IMR-90 (cell line): ENCODE results near the gene SP8. TPM values are rescaled to one million over a fixed set of nuclear protein-coding genes. Genes with fewer than 3 reads are reported as not detected.

Source experiments
- ATAC-seq: fragments of 200-7000 bp; cut with Tn5 transposase; 2 replicates; pipeline ENCODE4 v1.9.1; 2020; ENCODE audit warnings: low read depth, mild to moderate bottlenecking, moderate library complexity
- BruUV-seq: library from RNA; stranded (reverse); fragments of 400-500 nt; replicated peaks from 2 replicates; lab custom pipeline; 2021; lab: Mats Ljungman, UMichigan
- CTCF ChIA-PET: fragments of 300-600 bp; formaldehyde crosslinking; extraction: SDS; loops from one replicate; lab custom pipeline; 2021; ENCODE audit warnings: antibody characterized with exemption; lab: Yijun Ruan, JAX
- POLR2A ChIA-PET: fragments of 300-600 bp; sonication (Branson Sonifier 250); formaldehyde crosslinking; loops from one replicate; lab custom pipeline; 2022; ENCODE audit warnings: antibody characterized with exemption; ENCODE audit not compliant: unreplicated experiment; lab: Charles Lee
- DNase-seq: peaks from one replicate; pipeline ENCODE4 v3.0.0; 2013
- H2AFZ ChIP-seq: replicated peaks from 2 replicates; pipeline ENCODE3; 2013; ENCODE audit warnings: low read length, mild to moderate bottlenecking; ENCODE audit not compliant: poor library complexity
- H2AK5ac ChIP-seq: 2 replicates; pipeline ENCODE4 v1.6.1; 2013; ENCODE audit warnings: low read depth, low read length, inconsistent platforms
- H2AK9ac ChIP-seq: replicated peaks from 2 replicates; pipeline ENCODE3; 2013; ENCODE audit warnings: mild to moderate bottlenecking, low read depth, low read length, moderate library complexity; ENCODE audit not compliant: poor library complexity
- H2BK120ac ChIP-seq: 2 replicates; pipeline ENCODE4 v1.6.1; 2013; ENCODE audit warnings: low read depth, low read length, inconsistent platforms
- H2BK15ac ChIP-seq: 3 replicates; pipeline ENCODE4 v1.6.1; 2013; ENCODE audit warnings: low read depth, low read length, inconsistent platforms
- H2BK20ac ChIP-seq: 2 replicates; pipeline ENCODE4 v1.6.1; 2013; ENCODE audit warnings: low read depth, mild to moderate bottlenecking, inconsistent platforms, low read length, moderate library complexity
- H2BK5ac ChIP-seq: 2 replicates; pipeline ENCODE4 v1.6.1; 2013; ENCODE audit warnings: mild to moderate bottlenecking, low read depth, low read length, inconsistent platforms; ENCODE audit not compliant: poor library complexity, severe bottlenecking
- H3K14ac ChIP-seq: replicated peaks from 2 replicates; pipeline ENCODE4 v1.6.1; 2013; ENCODE audit warnings: low read depth, low read length, inconsistent platforms
- H3K18ac ChIP-seq: 2 replicates; pipeline ENCODE4 v1.6.1; 2013; ENCODE audit warnings: low read depth, low read length, control low read depth
- H3K23ac ChIP-seq: 2 replicates; pipeline ENCODE4 v1.6.1; 2013; ENCODE audit warnings: low read depth, low read length, inconsistent platforms
- H3K27ac ChIP-seq: 2 replicates; pipeline ENCODE4 v1.5.1; 2013; ENCODE audit warnings: mild to moderate bottlenecking, control low read depth, low read length; ENCODE audit not compliant: insufficient read depth
- H3K27me3 ChIP-seq: 2 replicates; pipeline ENCODE4 v1.6.1; 2013; ENCODE audit warnings: low read length; ENCODE audit not compliant: control insufficient read depth, insufficient read depth
- H3K36me3 ChIP-seq: 2 replicates; pipeline ENCODE4 v1.6.1; 2013; ENCODE audit warnings: low read length, mixed read lengths; ENCODE audit not compliant: control insufficient read depth, insufficient read depth
- H3K4ac ChIP-seq: 2 replicates; pipeline ENCODE4 v1.6.1; 2013; ENCODE audit warnings: low read depth, low read length, inconsistent platforms
- H3K4me1 ChIP-seq: 2 replicates; pipeline ENCODE4 v1.6.1; 2013; ENCODE audit warnings: low read length, mixed read lengths; ENCODE audit not compliant: control insufficient read depth, insufficient read depth
- H3K4me2 ChIP-seq: 2 replicates; pipeline ENCODE4 v1.6.1; 2013; ENCODE audit warnings: low read depth, mild to moderate bottlenecking, control low read depth, low read length, moderate library complexity
- H3K4me3 ChIP-seq: 2 replicates; pipeline ENCODE4 v1.5.1; 2013; ENCODE audit warnings: low read depth, mild to moderate bottlenecking, control low read depth, low read length, moderate library complexity; ENCODE audit not compliant: insufficient read depth
- H3K56ac ChIP-seq: 2 replicates; pipeline ENCODE4 v1.6.1; 2013; ENCODE audit warnings: low read length, inconsistent platforms; ENCODE audit not compliant: insufficient read depth; ENCODE audit errors: extremely low read depth
- H3K79me1 ChIP-seq, 2 experiments: 2 replicates each; pipeline ENCODE4 v1.6.1; 2013; ENCODE audit warnings: low read length in 2 of 2, inconsistent platforms in 1 of 2, low read depth in 1 of 2
- H3K9ac ChIP-seq: 2 replicates; pipeline ENCODE4 v1.6.1; 2013; ENCODE audit warnings: low read depth, low read length, control low read depth
- H3K9me1 ChIP-seq: 2 replicates; pipeline ENCODE4 v1.6.1; 2013; ENCODE audit warnings: low read length, inconsistent platforms; ENCODE audit not compliant: insufficient read depth
- H3K9me3 ChIP-seq: 2 replicates; pipeline ENCODE4 v1.6.1; 2013; ENCODE audit warnings: low read length; ENCODE audit not compliant: control insufficient read depth, insufficient read depth
- H4K20me1 ChIP-seq: 2 replicates; pipeline ENCODE4 v1.6.1; 2013; ENCODE audit warnings: low read length, inconsistent platforms; ENCODE audit not compliant: insufficient read depth
- H4K5ac ChIP-seq: 2 replicates; pipeline ENCODE4 v1.6.1; 2013; ENCODE audit warnings: mild to moderate bottlenecking, low read depth, low read length, control low read depth
- H4K8ac ChIP-seq, 2 experiments: 2 replicates each; pipeline ENCODE4 v1.6.1; 2013; ENCODE audit warnings: low read depth in 2 of 2, low read length in 2 of 2, control low read depth in 1 of 2, inconsistent platforms in 1 of 2
- H4K91ac ChIP-seq: 2 replicates; pipeline ENCODE4 v1.6.1; 2013; ENCODE audit warnings: low read depth, low read length, inconsistent platforms; ENCODE audit not compliant: insufficient read depth
- BHLHE40 ChIP-seq: fragments of 150-350 bp; IDR thresholded peaks from 2 replicates; pipeline ENCODE4 v1.6.1; 2016; ENCODE audit warnings: mild to moderate bottlenecking, low read depth, low read length
- CEBPB ChIP-seq: IDR thresholded peaks from 2 replicates; pipeline ENCODE4 v1.6.1; 2012; ENCODE audit warnings: low read depth, low read length, improper control_type of control experiment
- CHD1 ChIP-seq: IDR thresholded peaks from 2 replicates; pipeline ENCODE4 v1.6.1; 2012; ENCODE audit warnings: low read depth, low read length, improper control_type of control experiment
- ELK1 ChIP-seq: fragments of 150-350 bp; IDR thresholded peaks from 2 replicates; pipeline ENCODE4 v1.6.1; 2016; ENCODE audit warnings: low read depth, mild to moderate bottlenecking, low read length, moderate library complexity, borderline replicate concordance
- MAFK ChIP-seq: IDR thresholded peaks from 2 replicates; pipeline ENCODE4 v1.6.1; 2012; ENCODE audit warnings: low read depth, low read length, improper control_type of control experiment
- MAZ ChIP-seq: IDR thresholded peaks from 2 replicates; pipeline ENCODE4 v1.6.1; 2012; ENCODE audit warnings: low read depth, mild to moderate bottlenecking, low read length, improper control_type of control experiment, moderate library complexity, borderline replicate concordance
- MXI1 ChIP-seq: IDR thresholded peaks from 2 replicates; pipeline ENCODE4 v1.6.1; 2012; ENCODE audit warnings: low read depth, mild to moderate bottlenecking, low read length, moderate library complexity, borderline replicate concordance
- NFE2L2 ChIP-seq: fragments of 150-350 bp; IDR thresholded peaks from 2 replicates; pipeline ENCODE4 v1.6.1; 2016; ENCODE audit warnings: low read depth, mild to moderate bottlenecking, low read length
- POLR2A ChIP-seq: IDR thresholded peaks from 2 replicates; pipeline ENCODE4 v1.6.1; 2012; ENCODE audit warnings: mild to moderate bottlenecking, low read depth, low read length
- RAD21 ChIP-seq: IDR thresholded peaks from 2 replicates; pipeline ENCODE4 v1.6.1; 2012; ENCODE audit warnings: low read length, improper control_type of control experiment
- RCOR1 ChIP-seq: IDR thresholded peaks from 2 replicates; pipeline ENCODE4 v1.6.1; 2012; ENCODE audit warnings: mild to moderate bottlenecking, low read length, improper control_type of control experiment; ENCODE audit not compliant: insufficient replicate concordance
- RFX5 ChIP-seq: IDR thresholded peaks from 2 replicates; pipeline ENCODE4 v1.8.0; 2012; ENCODE audit warnings: low read depth, mild to moderate bottlenecking, low read length, moderate library complexity
- SMC3 ChIP-seq: fragments of 150-350 bp; IDR thresholded peaks from 2 replicates; pipeline ENCODE4 v1.6.1; 2016; ENCODE audit warnings: low read depth, mild to moderate bottlenecking, antibody characterized with exemption, low read length, moderate library complexity
- WGBS, 2 experiments: methylation state at CpG; one replicate each; pipeline versions ENCODE4 v1.1.5 to v1.1.7; 2013; ENCODE audit warnings: missing lambda C conversion rate in 2 of 2; ENCODE audit not compliant: insufficient read length in 1 of 2; ENCODE audit errors: extremely low coverage in 2 of 2; 5-methylcytosine and 5-hydroxymethylcytosine counted together
- dilution Hi-C: fragments of 300-500 bp; cut with HindIII; formaldehyde crosslinking; loops from one replicate; pipeline ENCODE4 v1.14.3; 2018; ENCODE audit warnings: low sequenced_read_pairs; ENCODE audit not compliant: unreplicated experiment
- in situ Hi-C: fragments of 300-500 bp; cut with MboI; formaldehyde crosslinking; loops from 3 replicates; pipeline ENCODE4 v1.14.3; 2019; ENCODE audit warnings: low sequenced_read_pairs, inconsistent platforms, mixed read lengths
- intact Hi-C: fragments of 100-400 bp; cut with micrococcal nuclease; formaldehyde crosslinking; loops from 2 replicates; pipeline ENCODE4 v1.10.0; 2022
- polyA plus RNA-seq, 3 experiments: library from polyadenylated mRNA; depleted of rRNA; stranded (reverse); fragments of >200 nt; gene quantifications; 2 replicates each; pipeline ENCODE4 v1.2.3, GENCODE V29; 2012; ENCODE audit warnings: low replicate concordance in 1 of 3
- total RNA-seq: library from RNA; depleted of rRNA; stranded (reverse); fragments of >200 nt; gene quantifications from 2 replicates; pipeline ENCODE4 v1.2.3, GENCODE V29; 2012
- TF ChIP-seq, protein P1 (sequence below): fragments of 150-350 bp; IDR thresholded peaks from 2 replicates; pipeline ENCODE4 v1.6.1; 2017; ENCODE audit warnings: mild to moderate bottlenecking, antibody characterized with exemption, low read length, low read depth

SP8 gene
- total and polyA plus RNA-seq, 2 of the 4 experiments (the other 2 are of a cell fraction), result not detected

DNA sequence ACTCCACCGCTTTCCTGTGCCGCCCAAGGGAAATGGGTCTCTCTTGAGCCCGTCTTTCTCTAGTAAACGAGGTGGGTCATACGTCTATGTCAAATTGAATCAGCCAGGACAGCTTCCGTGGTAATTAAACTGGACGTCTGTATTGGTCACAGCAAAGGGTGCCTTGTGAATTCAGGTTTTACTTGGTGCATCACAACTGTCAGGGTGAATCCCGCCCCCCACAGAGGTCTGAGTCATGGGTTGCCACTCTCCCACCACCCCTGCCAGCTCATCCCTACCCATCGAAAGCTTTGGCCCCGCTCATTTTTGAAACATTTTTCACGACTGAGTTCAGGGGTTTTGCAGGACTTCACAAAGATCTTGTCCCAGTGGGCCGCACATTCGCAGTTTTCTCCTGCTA lies 8.0 kb upstream of the SP8 start:
- Histone ChIP-seq H2BK120ac (no peak overlapping the region), H4K91ac (no peak overlapping the region), H3K4ac (no peak overlapping the region), H3K27ac (no peak overlapping the region), H2BK5ac (no peak overlapping the region), H3K18ac (no peak overlapping the region), H2AFZ (no peak overlapping the region), H3K4me1 (peaks cover 4% of the 10 kb centered on the region; the same call in 1 of the 2 replicates), H2BK20ac (no peak overlapping the region), H3K4me3 (no peak overlapping the region), H3K23ac (no peak overlapping the region), H2BK15ac (no peak overlapping the region), H3K36me3 (no peaks in the 10 kb centered on the region), H3K56ac (no peak overlapping the region), H2AK9ac (no peak overlapping the region), H3K9ac (no peak overlapping the region), H3K14ac (no peak overlapping the region), H3K9me3 (0 out of 2 replicates have a peak, but pooled peaks cover 2% of the 10 kb centered on the region), H3K4me2 (no peak overlapping the region), H4K8ac (no peak overlapping the region), H3K79me1 (no peaks in the 10 kb centered on the region), H4K5ac (no peak overlapping the region), H2AK5ac (no peak overlapping the region), H3K9me1 (no peaks in the 10 kb centered on the region), H3K27me3 (peaks cover 67% of the 10 kb centered on the region), H4K20me1 (no peaks in the 10 kb centered on the region)
- DNase-seq (no peak), ATAC-seq (no peak)
- TF ChIP-seq NFE2L2 (no peak), ELK1 (no peak), BHLHE40 (no peak), CHD1 (no peak), RCOR1 (no peak), MAZ (no peak), RFX5 (no peak), SMC3 (no peak), MAFK (no peak), MXI1 (no peak), POLR2A (no peak), RAD21 (no peak), CEBPB (no peak)
- TF ChIP-seq, protein P1, sequence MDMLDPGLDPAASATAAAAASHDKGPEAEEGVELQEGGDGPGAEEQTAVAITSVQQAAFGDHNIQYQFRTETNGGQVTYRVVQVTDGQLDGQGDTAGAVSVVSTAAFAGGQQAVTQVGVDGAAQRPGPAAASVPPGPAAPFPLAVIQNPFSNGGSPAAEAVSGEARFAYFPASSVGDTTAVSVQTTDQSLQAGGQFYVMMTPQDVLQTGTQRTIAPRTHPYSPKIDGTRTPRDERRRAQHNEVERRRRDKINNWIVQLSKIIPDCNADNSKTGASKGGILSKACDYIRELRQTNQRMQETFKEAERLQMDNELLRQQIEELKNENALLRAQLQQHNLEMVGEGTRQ, result no peak
- ChIA-PET CTCF (no interaction called here), POLR2A (no interaction called here)
- intact Hi-C loops, result no loop called here
- BruUV-seq, result no TSS peak
- dilution Hi-C loops, result no loop called here
- in situ Hi-C loops, result no loop called here
- WGBS, 2 experiments, result 10% methylated on average over 2 of the region's 13 CpGs; no CpG with 5 or more reads in 1 of the 2 experiments
